ENCODE data around the gene BPI.

Gene BPI

DNA sequence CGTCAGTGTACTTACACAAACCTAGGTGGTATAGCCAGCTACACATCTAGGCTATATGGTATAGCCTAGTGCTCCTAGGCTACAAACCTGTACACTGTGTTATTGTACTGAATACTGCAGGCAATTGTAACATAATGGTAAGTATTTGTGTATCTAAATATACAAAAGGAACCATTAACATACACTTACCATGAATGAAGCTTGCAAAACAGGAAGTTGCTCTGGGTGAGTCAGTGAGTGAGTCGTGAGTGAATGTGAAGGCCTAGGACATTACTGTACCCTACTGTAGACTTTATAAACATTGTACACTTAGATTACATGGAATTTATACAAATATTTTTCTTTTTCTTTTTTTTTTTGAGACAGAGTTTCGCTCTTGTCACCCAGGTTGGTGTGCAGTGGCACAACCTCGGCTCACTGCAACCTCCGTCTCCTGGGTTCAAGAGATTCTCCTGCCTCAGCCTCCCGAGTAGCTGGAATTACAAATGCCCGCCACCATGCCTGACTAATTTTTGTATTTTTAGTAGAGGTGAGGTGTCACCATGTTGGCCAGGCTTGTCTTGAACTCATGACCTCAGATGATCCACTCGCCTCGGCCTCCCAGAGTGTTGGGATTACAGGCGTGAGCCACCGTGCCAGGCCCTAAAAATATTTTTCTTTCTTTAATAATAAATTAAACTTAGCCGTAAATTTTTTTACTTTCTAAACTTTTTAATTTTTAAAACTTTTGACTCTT lies 28.0 kb upstream of the BPI start:
- Histone ChIP-seq H3K27me3 (ENCODE audit: insufficient read depth, poor library complexity, severe bottlenecking) (no peaks in the 10 kb centered on the region), H3K4me3 (replicated peaks; ENCODE audit: insufficient read depth, low read length) (no peak overlapping the region), H3K27ac (replicated peaks) (peak overlapping the region; percentile 32)
- DNase-seq (ENCODE audit: low read depth in 1 of 2, low spot score in 1 of 2): peak in 1 of 2 experiments; percentile 76
- TF ChIP-seq SPI1 (IDR thresholded peaks at IDR 0.05; ENCODE audit: borderline replicate concordance, low read depth): peak; percentile 43; the same call in 1 of the 2 replicates
- TF ChIP-seq, protein P1, sequence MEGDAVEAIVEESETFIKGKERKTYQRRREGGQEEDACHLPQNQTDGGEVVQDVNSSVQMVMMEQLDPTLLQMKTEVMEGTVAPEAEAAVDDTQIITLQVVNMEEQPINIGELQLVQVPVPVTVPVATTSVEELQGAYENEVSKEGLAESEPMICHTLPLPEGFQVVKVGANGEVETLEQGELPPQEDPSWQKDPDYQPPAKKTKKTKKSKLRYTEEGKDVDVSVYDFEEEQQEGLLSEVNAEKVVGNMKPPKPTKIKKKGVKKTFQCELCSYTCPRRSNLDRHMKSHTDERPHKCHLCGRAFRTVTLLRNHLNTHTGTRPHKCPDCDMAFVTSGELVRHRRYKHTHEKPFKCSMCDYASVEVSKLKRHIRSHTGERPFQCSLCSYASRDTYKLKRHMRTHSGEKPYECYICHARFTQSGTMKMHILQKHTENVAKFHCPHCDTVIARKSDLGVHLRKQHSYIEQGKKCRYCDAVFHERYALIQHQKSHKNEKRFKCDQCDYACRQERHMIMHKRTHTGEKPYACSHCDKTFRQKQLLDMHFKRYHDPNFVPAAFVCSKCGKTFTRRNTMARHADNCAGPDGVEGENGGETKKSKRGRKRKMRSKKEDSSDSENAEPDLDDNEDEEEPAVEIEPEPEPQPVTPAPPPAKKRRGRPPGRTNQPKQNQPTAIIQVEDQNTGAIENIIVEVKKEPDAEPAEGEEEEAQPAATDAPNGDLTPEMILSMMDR (IDR thresholded peaks at IDR 0.05; ENCODE audit: insufficient read depth, low read length): no peak
- TF ChIP-seq, protein P2, sequence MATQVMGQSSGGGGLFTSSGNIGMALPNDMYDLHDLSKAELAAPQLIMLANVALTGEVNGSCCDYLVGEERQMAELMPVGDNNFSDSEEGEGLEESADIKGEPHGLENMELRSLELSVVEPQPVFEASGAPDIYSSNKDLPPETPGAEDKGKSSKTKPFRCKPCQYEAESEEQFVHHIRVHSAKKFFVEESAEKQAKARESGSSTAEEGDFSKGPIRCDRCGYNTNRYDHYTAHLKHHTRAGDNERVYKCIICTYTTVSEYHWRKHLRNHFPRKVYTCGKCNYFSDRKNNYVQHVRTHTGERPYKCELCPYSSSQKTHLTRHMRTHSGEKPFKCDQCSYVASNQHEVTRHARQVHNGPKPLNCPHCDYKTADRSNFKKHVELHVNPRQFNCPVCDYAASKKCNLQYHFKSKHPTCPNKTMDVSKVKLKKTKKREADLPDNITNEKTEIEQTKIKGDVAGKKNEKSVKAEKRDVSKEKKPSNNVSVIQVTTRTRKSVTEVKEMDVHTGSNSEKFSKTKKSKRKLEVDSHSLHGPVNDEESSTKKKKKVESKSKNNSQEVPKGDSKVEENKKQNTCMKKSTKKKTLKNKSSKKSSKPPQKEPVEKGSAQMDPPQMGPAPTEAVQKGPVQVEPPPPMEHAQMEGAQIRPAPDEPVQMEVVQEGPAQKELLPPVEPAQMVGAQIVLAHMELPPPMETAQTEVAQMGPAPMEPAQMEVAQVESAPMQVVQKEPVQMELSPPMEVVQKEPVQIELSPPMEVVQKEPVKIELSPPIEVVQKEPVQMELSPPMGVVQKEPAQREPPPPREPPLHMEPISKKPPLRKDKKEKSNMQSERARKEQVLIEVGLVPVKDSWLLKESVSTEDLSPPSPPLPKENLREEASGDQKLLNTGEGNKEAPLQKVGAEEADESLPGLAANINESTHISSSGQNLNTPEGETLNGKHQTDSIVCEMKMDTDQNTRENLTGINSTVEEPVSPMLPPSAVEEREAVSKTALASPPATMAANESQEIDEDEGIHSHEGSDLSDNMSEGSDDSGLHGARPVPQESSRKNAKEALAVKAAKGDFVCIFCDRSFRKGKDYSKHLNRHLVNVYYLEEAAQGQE (IDR thresholded peaks at IDR 0.05; ENCODE audit: insufficient replicate concordance, low read depth): no peak

- TF ChIP-seq SPI1 (IDR thresholded peaks at IDR 0.05; ENCODE audit: borderline replicate concordance, low read depth) (no peak), GABPA (IDR thresholded peaks at IDR 0.05; ENCODE audit: low read depth) (no peak), POLR2AphosphoS5 (IDR thresholded peaks at IDR 0.05; ENCODE audit: low read depth) (no peak)
- TF ChIP-seq, protein P1 (IDR thresholded peaks at IDR 0.05; ENCODE audit: insufficient read depth, low read length): no peak
- TF ChIP-seq, protein P2 (IDR thresholded peaks at IDR 0.05; ENCODE audit: insufficient replicate concordance, low read depth): no peak
- DNase-seq (ENCODE audit: low read depth in 1 of 2, low spot score in 1 of 2): no peak
- no peaks in the 10 kb centered on the region for H3K27me3 ChIP-seq (ENCODE audit: insufficient read depth, poor library complexity, severe bottlenecking)
- no peak overlapping the region for H3K27ac ChIP-seq (replicated peaks)
- no peak overlapping the region for H3K4me3 ChIP-seq (replicated peaks; ENCODE audit: insufficient read depth, low read length)
These were observed 26.7 kb upstream of the BPI start for GRCh38 chr20:38277285-38277684.

- DNase-seq (ENCODE audit: low read depth in 1 of 2, low spot score in 1 of 2): no peak
- Histone ChIP-seq H3K27me3 (ENCODE audit: insufficient read depth, poor library complexity, severe bottlenecking) (no peaks in the 10 kb centered on the region), H3K27ac (replicated peaks) (no peak overlapping the region), H3K4me3 (replicated peaks; ENCODE audit: insufficient read depth, low read length) (no peak overlapping the region)
- TF ChIP-seq, protein P2 (IDR thresholded peaks at IDR 0.05; ENCODE audit: insufficient replicate concordance, low read depth): no peak
- no peak for TF ChIP-seq SPI1 (IDR thresholded peaks at IDR 0.05; ENCODE audit: borderline replicate concordance, low read depth)
- TF ChIP-seq, protein P1 (IDR thresholded peaks at IDR 0.05; ENCODE audit: insufficient read depth, low read length): no peak
- TF ChIP-seq GABPA (IDR thresholded peaks at IDR 0.05; ENCODE audit: low read depth): no peak
- no peak for TF ChIP-seq POLR2AphosphoS5 (IDR thresholded peaks at IDR 0.05; ENCODE audit: low read depth)
These were observed 26.3 kb upstream of the BPI start for GRCh38 chr20:38277691-38278090.

Measured in HL-60 (cell line).